GM21381 (cell line): ENCODE data around the gene PDE6A.

Source experiments
- ATAC-seq: cut with Tn5 transposase; IDR thresholded peaks from one replicate; pipeline ENCODE4 v1.9.1; 2021; ENCODE audit warnings: mild to moderate bottlenecking, moderate library complexity; ENCODE audit not compliant: unreplicated experiment

The PDE6A gene

DNA sequence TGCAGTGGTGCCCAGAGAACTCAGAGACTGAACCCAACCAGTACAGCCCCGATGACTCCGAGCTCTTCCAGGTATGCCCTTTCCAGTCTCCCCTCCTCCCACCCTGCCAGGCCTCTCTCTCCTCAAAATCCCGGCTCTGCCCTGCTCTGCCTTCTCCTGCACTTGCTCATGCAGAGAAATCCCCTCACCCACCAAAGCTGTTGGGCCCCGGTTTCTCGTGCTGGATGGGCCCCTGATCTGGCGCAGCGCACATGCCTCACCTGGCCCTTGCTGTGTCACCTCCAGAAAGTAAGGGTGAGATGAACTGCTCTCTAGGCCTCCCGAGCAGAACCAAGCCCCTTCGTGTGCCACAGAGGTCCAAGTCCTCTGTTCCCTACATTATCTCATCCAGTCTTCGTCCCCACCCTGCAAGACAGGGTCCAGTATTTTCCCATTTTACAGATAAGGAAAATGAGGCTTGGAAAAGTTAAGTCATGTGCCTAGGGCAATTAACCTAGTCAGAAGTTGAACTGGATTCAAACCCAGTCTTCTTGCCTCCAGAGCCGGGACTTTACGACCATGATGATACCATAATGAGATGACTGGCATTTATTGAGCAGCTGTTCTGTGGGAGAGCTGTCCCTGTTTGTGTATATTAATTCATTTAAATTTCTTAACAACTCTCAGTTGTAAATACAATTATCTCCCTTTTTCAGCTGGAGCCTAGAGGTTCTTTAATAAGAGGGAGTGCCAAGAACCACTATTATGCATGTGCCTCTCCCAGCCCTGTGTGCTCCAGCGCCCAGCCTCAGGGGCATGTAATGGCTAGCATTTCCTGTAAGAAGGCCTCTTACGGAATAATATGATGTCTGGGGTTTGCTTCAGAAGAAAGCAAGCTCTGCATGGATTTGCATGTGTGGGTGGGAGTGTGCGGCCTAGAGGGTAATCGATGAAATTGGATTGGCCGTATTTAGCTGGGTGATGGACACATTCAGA is 123.8 kb downstream of the PDE6A start:
- no peak for ATAC-seq

DNA sequence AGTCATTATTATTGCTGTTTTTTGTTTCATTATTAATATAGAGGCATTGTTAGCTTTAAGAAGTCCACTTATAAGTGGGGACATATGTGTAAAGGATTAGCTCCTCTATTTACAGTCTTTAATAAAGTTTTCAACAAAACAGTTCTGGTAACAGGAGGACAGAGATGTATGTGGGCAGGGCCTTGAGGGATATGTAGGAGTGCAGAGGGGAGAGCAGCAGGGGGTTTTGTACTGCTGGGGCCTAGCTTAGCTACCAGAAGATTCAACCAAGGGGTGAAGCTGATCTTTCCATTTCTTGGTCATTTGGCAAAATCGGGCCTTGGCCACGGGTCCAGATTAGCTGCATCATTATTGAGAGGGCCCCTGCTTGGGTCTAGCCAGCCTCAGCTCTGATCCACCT is 124.6 kb downstream of the PDE6A start:
- no peak for ATAC-seq

DNA sequence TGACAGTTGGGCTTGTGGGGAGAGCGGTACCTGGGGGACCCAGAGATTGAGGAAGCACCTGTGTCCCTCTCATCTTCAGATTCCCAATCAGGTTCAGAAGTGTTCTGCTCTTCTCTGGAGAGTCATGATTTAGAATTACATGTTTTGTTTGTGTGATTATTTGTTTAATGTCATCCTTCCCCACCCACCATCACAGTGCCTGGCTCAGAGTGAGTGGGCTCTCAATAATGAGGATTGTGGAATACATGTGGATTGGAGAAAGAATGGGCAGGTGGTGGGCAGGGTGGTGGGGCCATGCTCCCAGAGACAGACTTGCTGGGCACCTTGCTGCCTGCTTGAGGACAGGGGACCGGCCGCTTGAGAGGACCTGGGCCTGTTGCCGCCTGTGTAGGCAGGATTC is 126.5 kb downstream of the PDE6A start:
- ATAC-seq, result no peak

DNA sequence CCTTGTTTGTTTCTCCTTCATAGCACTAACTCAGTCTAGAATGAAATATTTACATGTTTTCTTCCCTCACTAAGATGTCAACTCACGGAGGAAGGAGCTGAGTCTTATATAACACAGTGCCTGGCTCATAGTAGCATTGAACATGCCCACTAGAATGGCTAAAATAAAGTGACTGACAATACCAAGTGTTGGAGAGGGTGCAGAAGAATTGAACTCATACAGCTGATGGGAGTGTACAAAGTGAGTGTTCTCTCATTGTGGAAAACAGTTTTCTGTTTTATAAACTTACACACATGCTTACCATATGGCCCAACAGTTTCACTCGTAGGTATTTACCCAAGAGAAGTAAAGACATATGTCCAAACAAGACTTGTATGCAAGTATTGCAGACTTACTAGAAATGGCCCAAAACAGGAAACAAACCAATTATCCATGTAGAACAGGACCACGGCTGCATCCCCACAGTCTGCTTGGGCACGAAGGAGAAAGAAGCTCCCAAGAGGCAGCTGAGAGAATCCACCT is 127.0 kb downstream of the PDE6A start:
- ATAC-seq, result no peak

DNA sequence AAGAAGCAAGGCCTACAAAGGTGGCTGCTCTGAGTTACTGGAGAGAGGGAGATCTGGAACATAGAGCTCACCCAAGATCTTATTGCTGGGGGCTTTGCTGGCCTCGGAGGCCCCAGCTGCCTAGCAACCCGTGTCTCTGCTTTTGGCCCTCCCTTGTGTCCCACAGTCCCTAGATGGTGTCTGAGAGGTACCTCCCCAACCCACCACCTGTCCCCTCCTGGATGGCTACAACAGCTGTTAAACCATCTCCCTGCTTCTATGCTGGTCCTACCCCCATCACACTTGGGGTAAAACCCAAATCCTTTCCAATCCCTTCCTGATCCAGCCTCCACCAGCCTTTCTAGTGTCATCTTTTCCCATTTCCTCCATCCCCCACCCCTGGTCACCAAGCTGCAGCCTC is 127.9 kb downstream of the PDE6A start:
- ATAC-seq, result no peak

DNA sequence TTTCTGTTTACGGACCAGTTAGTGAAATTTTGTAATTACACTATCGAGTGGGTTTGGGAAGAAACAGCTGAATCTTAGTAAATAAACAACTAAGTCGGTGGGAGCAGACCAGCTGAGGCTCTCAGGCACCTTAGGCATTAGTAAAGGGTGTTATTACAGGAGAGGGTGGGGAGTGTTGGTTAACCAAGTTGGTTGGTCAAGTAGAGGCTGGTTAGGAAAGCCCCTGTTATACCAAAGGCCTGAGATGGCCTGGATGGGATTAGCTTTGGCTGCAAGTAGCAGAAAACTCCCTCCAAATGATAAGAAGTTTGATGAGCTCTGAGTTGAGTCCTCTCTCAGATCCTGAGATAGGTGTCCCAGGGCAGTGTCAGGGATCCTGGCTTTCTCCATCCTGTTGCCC is 133.1 kb downstream of the PDE6A start:
- no peak for ATAC-seq

DNA sequence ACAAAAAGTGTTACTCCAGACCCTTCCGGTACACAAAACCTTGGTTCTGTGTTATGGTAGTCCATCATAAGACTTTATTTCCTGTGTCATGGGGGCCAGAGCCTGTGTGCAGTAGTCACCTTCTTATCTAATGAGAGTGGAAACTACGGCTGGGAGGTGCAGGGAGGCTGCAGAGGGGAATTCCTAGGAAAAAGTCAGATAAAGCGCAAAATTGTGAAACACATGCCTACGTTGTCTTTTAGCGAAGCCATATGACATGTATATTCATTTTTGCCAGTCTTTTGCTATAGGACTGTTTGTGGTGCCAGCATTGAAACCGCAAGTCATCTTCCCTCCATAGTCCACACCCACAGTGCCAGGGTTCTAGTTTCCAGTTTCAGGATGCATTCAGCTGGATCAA is 133.7 kb downstream of the PDE6A start:
- no peak for ATAC-seq

DNA sequence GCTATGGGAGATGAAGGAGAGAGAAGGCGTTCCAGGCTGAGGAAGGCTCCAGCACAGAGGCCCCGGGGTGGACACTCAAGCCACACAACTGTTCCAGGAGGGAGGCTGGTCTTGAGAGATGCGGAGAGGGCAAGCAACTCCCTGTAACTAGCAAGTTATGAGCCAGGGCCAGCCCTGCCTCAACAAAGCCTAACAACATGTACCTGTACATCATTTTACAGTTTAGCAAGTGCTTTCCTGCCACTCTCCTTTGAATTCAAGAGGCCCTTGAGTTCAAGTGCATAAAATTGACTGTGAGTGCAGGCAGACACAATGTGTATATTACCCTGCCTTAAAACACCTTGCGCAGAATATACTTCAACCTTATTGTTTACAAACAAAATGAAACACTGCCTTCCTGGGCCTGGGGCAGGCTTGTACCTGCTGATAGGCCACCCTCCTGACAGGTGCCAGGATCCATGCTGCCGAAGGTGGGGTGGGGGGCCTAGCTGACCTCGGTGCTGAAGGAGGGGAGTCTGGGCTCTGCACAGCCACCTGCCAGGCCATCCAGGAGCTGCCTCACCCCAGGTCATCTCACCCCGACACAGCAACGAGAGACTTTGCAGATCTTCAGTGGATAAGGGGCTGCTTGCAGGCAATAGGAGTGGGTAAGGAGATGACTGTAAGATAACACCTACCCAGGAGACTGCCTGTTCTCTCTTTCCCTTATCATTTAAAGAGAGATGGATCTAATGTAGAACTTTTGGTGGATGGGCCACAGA is 134.5 kb downstream of the PDE6A start:
- no peak for ATAC-seq

DNA sequence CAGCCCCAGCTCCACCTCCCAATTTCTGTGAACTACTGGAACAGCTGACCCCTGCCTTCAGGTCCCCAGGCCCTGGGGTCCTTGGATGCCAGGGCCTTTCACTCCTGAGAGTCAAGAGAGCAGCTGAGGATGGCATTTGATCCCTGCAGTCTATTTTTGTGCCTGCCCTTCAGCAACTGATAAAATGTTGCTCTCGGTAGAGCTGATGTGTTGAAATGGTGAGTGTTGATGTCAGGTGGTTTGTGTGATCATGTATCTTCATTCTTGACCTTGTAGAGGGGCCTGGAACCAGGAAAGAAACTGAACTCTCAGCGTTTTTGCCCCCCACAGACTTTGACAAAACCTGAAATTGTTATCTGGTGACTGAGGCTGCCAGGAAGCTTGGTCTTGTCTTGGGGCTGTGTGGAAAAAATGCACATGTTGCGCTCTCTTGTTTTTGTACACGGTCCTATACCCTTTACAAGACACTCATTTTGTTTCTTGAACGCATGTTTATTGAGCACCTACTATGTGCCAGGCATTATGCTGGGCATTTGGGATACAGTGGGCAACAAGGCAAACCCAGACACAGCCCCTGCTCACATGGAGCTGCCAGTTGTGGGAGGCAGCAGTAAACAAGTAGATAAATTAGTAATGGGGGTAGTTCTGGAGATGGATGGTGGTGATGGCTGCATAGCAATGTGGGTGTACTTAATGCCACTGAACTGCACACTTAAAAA is 136.2 kb downstream of the PDE6A start:
- no peak for ATAC-seq
